Head of caudate nucleus (tissue), 42 donors: Measurements from ENCODE around the gene TMCC1.

Source experiments
- DNase-seq, 42 donors: peaks; one replicate each; pipeline versions ENCODE4 v3.0.0 to v3.0.0-alpha.2; 2020 to 2021; ENCODE audit warnings: mixed read lengths in 7 of 42
- intact Hi-C: fragments of 100-400 bp; cut with DNase I; formaldehyde crosslinking; loops from one replicate; pipeline ENCODE4 v1.15.0; 2022

Gene TMCC1

DNA sequence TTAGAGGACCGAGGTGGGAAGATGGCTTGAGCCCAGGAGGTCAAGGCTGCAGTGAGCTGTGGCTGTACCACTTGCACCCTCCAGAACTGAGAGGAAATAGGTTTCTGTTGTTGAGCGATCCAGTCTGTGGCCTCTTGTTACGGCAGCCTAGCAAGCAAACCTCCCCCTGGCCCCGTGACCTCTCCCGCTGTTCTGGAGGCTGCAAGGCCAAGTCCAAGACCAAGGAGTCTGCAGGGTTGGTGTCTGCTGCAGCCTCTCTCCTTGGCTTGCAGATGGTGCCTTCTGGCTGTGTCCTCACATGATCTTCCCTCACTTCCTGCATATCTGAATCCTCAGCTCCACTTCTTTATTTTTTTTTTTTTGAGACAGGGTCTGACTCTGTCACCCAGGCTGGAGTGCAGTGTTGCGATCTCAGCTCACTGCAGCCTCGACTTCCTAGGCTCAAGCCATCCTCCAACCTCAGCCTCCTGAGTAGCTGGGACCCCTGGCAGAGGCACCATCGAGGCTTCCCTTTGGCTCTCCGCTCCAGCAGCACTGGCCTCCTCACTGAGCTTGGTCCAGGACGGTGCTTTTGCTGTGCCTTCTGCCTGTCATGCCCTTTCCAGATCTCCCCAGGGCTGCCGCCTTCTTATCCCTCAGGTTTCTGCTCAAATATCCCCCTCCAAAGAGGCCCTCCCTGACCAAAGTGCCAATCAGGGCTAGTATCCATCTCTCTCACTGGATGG is 269.0 kb downstream of the TMCC1 start:
- DNase-seq: peak in 1 of 42 donors; percentile 36
- intact Hi-C loops: loop anchor here (10.0 kb wide), 1 partner anchor 130 kb away; no protein-coding TSS in a partner anchor

GRCh38 chr3:129623447-129624118 is 269.9 kb downstream of the TMCC1 start:
- DNase-seq: peak in 1 of 42 donors; percentile 1
- intact Hi-C loops: loop anchor here (10.0 kb wide), 1 partner anchor 129 kb away; no protein-coding TSS in a partner anchor

GRCh38 chr3:129622933-129623332 is 270.6 kb downstream of the TMCC1 start:
- peak in 1 of 42 donors; percentile 2 for DNase-seq
- intact Hi-C loops: loop anchor here (10.0 kb wide), 1 partner anchor 128 kb away; no protein-coding TSS in a partner anchor

- peak in 1 of 42 donors; percentile 0 for DNase-seq
- intact Hi-C loops: loop anchor here (10.0 kb wide), 1 partner anchor 128 kb away; no protein-coding TSS in a partner anchor
Observed at GRCh38 chr3:129622226-129622874, 271.2 kb downstream of the TMCC1 start.

DNA sequence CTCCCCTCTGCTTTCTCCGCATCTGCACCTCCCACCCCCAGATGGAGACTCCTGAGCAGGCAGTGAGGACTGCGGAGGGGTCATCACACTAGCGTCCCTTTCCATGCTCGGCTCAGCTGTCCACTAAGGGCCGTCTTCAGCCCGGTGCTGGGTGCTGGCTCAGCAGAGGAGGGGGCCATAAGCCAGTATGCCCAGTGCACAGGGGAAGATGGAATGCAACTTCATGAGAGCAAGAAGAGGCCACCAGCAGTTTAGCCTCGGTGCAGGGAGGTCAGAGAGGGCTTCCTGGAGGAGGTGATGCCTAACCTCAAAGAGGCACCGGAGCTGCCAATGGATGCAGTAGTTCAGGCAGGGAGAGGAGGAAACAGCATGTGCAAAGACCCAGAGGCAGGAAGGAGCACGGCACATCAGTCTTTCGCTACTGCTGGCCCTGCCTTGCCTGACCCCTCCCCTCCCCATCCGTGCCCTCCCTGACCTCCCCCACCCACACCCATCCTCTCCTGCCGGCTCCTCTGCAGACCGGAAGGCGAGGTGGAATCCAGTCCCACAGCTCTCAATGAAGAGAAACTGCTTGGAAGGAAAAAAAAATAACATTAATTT is 271.8 kb downstream of the TMCC1 start:
- DNase-seq: no peak

GRCh38 chr3:129620828-129621559 is 272.5 kb downstream of the TMCC1 start:
- DNase-seq: no peak
- intact Hi-C loops: loop anchor here (10.0 kb wide), 1 partner anchor 126 kb away; no protein-coding TSS in a partner anchor

More for the DNA sequence above, 271.8 kb downstream of the TMCC1 start:
- intact Hi-C loops: loop anchor here (10.0 kb wide), 1 partner anchor 127 kb away; no protein-coding TSS in a partner anchor

GRCh38 chr3:129619726-129620162 is 273.8 kb downstream of the TMCC1 start:
- intact Hi-C loops: loop anchor here (10.0 kb wide), 1 partner anchor 125 kb away; no protein-coding TSS in a partner anchor
- no peak for DNase-seq

- intact Hi-C loops: no loop called here
- DNase-seq: no peak
Observed at GRCh38 chr3:129618901-129619671, 274.4 kb downstream of the TMCC1 start.

GRCh38 chr3:129618186-129618820 is 275.2 kb downstream of the TMCC1 start:
- DNase-seq: no peak

GRCh38 chr3:129617381-129618185 is 275.9 kb downstream of the TMCC1 start:
- DNase-seq: no peak
- intact Hi-C loops: no loop called here

More at GRCh38 chr3:129618186-129618820, 275.2 kb downstream of the TMCC1 start:
- intact Hi-C loops: no loop called here

GRCh38 chr3:129616713-129617112 is 276.8 kb downstream of the TMCC1 start:
- intact Hi-C loops: no loop called here
- DNase-seq: no peak

DNA sequence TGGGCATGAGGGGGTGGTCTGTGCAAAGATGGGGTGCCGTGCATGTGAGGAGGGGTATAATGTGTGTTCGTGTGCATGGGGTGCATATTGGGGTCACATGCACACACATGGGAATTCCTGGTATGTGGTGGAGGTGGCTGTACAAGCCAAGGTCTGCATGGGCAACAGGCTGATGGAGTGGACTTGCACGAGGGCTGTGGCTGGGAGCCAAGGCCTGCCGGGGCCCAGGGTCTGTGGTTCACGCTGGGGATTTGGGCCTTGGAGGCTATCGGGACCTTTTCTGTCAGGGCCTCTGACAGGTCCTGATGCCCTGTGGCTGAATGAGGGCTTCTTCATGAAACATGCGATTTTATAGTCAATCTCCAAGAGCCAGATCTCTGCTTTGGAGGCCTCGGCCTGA is 277.2 kb downstream of the TMCC1 start:
- intact Hi-C loops: no loop called here
- no peak for DNase-seq

DNA sequence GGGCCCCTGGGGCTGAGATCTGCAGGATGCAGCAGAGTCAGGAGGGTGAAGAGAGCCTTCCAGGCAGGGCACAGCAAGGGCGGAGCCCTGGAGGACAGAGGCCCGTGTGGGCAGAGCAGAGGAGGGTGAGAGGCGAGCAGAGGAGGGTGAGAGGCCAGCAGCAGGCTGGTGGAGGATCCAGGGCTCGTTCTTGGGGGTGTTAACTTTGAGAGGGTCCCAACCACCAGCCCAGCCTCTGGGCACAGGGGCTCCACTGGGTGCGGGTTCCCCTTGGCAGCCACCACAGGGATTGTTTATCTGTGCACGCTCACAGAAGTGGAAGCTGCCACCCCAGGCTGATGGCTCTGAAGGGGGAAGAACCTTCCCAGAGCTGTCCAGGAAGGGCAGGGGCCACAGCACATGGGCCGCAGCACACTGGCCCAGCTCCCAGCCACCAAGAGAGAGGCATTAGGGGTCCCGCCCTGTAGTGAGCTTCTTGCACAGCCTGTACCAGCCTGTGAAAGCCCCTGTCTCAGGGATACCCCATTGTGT is 277.7 kb downstream of the TMCC1 start:
- intact Hi-C loops: no loop called here

DNA sequence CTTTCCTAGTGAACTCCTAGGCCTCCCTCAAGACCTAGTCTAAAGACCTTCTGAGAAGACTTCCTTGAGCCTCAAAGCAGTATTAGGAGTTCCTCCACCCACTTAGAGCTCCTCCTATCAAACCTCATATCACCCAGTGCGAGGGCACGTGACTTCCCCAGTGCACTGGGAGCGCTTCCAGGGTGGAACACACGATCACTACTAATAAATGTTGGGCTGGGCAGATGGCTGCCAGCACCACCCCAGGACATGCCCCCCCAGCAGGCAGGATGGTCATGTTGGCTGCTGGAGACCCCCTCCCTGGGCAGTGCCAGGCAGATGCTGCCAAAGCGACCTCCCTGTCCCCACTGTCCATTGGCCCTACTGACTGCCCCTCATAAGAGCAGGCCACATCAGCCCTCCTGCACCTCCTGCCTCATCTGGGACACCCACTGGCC is 278.6 kb downstream of the TMCC1 start:
- intact Hi-C loops: no loop called here
- DNase-seq: peak in 3 of 42 donors; percentile 36 to 51 (median 44)

More for the DNA sequence above, 277.7 kb downstream of the TMCC1 start:
- peak in 1 of 42 donors; percentile 46 for DNase-seq

- intact Hi-C loops: no loop called here
Observed at GRCh38 chr3:129614435-129614834, 279.1 kb downstream of the TMCC1 start.

GRCh38 chr3:129613367-129613740 is 280.2 kb downstream of the TMCC1 start:
- intact Hi-C loops: no loop called here
- DNase-seq: no peak

More at GRCh38 chr3:129614435-129614834, 279.1 kb downstream of the TMCC1 start:
- no peak for DNase-seq
